HG02884 (cell line): ENCODE results near the gene UTP25.
"Not testable (repeated sequence)": the region's sequence is repeated elsewhere in the genome, so short reads cannot be mapped to it uniquely, and the experiment has no call there.

Experiments
- ATAC-seq: cut with Tn5 transposase; IDR thresholded peaks from one replicate; pipeline ENCODE4 v1.9.1; 2021; ENCODE audit warnings: mild to moderate bottlenecking, moderate library complexity; ENCODE audit not compliant: unreplicated experiment

UTP25 gene

GRCh38 chr1:209893751-209894150 is 66.0 kb downstream of the UTP25 start:
- ATAC-seq = no peak

GRCh38 chr1:209895709-209896108 is 67.9 kb downstream of the UTP25 start:
- ATAC-seq = no peak

DNA sequence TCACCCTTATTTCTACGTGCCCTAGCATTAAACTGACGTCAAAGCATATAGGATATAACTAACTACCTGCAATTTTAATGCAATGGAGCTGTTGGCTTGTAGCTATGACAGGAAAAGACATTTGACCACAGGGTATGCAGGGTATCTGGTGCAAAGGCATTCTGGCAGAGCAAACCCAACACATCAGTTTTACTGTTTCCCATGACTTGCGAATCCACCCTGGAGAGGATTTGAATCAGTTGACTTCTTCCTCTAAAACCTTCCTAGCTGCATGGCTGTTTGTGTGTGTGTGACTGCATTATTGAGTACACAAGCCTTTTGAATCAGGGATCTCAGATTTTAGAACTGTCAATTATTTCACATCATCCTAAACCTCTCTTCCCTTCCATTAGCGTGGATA is 68.6 kb downstream of the UTP25 start:
- ATAC-seq = no peak

DNA sequence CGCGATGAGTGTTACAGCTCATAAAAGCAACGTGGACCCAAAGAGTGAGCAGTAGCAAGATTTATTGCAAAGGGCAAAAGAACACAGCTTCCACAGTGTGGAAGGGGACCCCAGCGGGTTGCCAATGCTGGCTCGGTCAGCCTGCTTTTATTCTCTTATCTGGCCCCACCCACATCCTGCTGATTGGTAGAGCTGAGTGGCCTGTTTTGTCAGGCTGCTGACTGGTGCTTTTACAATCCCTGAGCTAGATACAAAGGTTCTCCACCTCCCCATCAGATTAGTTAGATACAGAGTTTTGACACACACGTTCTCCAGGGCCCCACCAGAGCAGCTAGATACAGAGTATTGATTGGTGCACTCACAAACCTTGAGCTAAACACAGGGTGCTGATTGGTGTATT is 70.5 kb downstream of the UTP25 start:
- ATAC-seq = not testable (repeated sequence)

DNA sequence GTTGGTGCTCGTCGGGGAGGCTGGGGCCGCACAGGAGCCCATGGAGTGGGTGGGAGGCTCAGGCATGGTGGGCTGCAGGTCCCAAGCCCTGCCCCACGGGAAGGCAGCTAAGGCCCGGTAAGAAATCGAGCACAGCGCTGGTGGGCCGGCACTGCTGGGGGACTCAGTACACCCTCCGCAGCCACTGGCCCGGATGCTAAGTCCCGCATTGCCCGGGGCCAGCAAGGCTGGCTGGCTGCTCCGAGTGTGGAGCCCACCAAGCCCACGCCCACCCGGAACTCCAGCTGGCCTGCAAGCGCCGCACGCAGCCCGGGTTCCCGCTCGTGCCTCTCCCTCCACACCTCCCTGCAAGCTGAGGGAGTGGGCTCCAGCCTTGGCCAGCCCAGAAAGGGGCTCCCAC is 71.1 kb downstream of the UTP25 start:
- ATAC-seq = not testable (repeated sequence)

- no peak for ATAC-seq
Measured at GRCh38 chr1:209899948-209900347, 72.2 kb downstream of the UTP25 start.

- no peak for ATAC-seq
Measured at GRCh38 chr1:209900734-209901133, 73.0 kb downstream of the UTP25 start.

- ATAC-seq = no peak
Measured at GRCh38 chr1:209901211-209901610, 73.4 kb downstream of the UTP25 start.

DNA sequence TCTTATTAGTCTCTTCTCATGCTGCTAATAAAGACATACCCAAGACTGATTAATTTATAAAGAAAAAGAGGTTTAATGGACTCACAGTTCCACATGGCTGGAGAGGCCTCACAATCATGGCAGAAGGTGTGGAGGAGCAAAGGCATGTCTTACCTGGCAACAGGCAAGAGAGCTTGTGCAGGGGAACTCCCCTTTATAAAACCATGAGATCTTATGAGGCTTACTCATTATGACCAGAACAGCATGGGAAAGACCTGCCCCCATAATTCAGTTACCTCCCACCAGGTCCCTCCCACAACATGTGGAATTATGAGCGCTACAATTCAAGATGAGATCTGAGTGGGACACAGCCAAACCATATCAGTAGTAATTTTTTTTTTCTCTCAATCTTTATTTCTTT is 77.0 kb downstream of the UTP25 start:
- not testable (repeated sequence) for ATAC-seq
